HG03378 (cell line): ENCODE results near the gene PODXL2.
"Not testable (repeated sequence)": the region's sequence is repeated elsewhere in the genome, so short reads cannot be mapped to it uniquely, and the experiment has no call there.

Experiments used
- ATAC-seq: cut with Tn5 transposase; IDR thresholded peaks from one replicate; pipeline ENCODE4 v1.9.1; 2021; ENCODE audit warnings: mild to moderate bottlenecking, moderate library complexity; ENCODE audit not compliant: unreplicated experiment

The PODXL2 gene

GRCh38 chr3:127674101-127674721 lies 45.2 kb downstream of the PODXL2 start:
- no peak for ATAC-seq

GRCh38 chr3:127674790-127675189 lies 45.8 kb downstream of the PODXL2 start:
- no peak for ATAC-seq

- no peak for ATAC-seq
These were observed 46.8 kb downstream of the PODXL2 start for GRCh38 chr3:127675651-127676391.

- no peak for ATAC-seq
These were observed 47.5 kb downstream of the PODXL2 start for GRCh38 chr3:127676456-127676855.

GRCh38 chr3:127676921-127677351 lies 48.0 kb downstream of the PODXL2 start:
- no peak for ATAC-seq

- ATAC-seq, result no peak
These were observed 48.7 kb downstream of the PODXL2 start for GRCh38 chr3:127677541-127678314.

GRCh38 chr3:127678315-127678599 lies 49.3 kb downstream of the PODXL2 start:
- ATAC-seq, result no peak

- no peak for ATAC-seq
These were observed 49.9 kb downstream of the PODXL2 start for GRCh38 chr3:127678611-127679533.

- no peak for ATAC-seq
These were observed 50.7 kb downstream of the PODXL2 start for GRCh38 chr3:127679534-127680145.

GRCh38 chr3:127680146-127680661 lies 51.2 kb downstream of the PODXL2 start:
- ATAC-seq, result no peak

GRCh38 chr3:127680798-127681221 lies 51.8 kb downstream of the PODXL2 start:
- no peak for ATAC-seq

GRCh38 chr3:127682175-127682554 lies 53.2 kb downstream of the PODXL2 start:
- not testable (repeated sequence) for ATAC-seq

- no peak for ATAC-seq
These were observed 53.6 kb downstream of the PODXL2 start for GRCh38 chr3:127682561-127682960.

GRCh38 chr3:127684871-127685707 lies 56.1 kb downstream of the PODXL2 start:
- no peak for ATAC-seq

- no peak for ATAC-seq
These were observed 56.9 kb downstream of the PODXL2 start for GRCh38 chr3:127685708-127686511.

- ATAC-seq, result no peak
These were observed 57.5 kb downstream of the PODXL2 start for GRCh38 chr3:127686512-127686894.

GRCh38 chr3:127687228-127687737 lies 58.3 kb downstream of the PODXL2 start:
- ATAC-seq, result no peak

GRCh38 chr3:127688022-127688415 lies 59.0 kb downstream of the PODXL2 start:
- no peak for ATAC-seq
